ENCODE results near the gene BZW1.
A peak's percentile ranks its signal among the peaks of the same experiment; 100 is the strongest.

BZW1 gene

DNA sequence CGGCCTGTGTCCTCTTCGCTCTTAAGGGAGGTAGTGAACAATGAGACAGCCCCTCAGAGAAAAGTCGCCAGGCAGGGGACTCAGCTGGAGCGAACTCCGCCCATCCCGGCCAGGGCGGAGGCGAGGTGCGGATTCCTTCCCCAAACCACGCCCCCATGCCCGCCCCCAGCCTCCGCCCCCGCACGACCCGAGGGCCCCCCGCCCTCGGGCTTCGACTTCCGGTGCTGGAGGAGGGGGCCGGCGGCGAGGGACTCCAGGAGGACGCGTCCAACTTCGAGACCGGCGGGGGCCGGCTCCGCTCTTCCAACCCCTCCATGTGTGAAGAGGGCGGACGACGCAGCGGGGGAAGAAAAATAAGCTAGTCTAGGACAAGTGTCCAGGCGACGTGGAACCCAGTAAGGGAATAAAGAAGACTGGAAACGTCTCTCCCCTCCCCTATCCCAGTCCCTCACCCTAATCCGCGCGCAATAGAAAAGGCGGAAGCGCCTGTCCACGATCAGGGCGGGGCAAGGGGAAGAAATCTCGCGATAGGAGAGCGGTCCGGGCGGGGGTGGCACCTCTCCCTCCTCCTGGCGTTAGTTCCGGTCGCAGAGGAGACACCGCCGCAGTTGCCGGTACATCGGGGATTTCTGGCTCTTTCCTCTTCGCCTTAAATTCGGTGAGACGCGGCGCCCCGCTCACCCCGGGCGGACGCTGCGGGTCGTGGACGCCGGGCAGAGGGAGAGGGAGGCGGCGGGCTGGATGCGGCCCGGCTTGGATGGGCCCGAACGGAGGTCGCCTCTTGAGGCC, at the start of gene BZW1:
Gene BZW1 (plus strand): TSS at position 578 of the 789 bp plus-strand sequence. CDS start 1,308 bp downstream, outside the sequence.
- DNase-seq (ENCODE audit: low read depth), result peak; percentile 94

DNA sequence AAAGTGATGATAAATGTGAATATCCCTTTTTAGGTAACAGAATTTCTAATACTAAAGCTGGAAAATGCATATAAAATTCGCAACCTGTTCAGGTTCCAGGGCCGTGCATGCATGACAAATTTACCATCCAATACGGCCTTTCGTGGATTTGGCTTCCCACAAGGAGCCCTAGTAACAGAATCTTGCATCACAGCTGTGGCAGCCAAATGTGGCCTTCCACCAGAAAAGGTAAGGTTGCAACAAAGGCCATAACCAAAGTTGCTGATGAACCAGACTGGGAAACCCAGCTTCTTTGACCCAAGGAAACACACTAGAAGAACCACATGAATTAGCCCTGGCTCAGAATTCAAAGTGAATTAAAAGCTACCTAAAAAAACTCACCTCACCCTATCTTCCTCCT, 49.6 kb upstream of the BZW1 start:
- no peak for DNase-seq (ENCODE audit: low read depth)

DNA sequence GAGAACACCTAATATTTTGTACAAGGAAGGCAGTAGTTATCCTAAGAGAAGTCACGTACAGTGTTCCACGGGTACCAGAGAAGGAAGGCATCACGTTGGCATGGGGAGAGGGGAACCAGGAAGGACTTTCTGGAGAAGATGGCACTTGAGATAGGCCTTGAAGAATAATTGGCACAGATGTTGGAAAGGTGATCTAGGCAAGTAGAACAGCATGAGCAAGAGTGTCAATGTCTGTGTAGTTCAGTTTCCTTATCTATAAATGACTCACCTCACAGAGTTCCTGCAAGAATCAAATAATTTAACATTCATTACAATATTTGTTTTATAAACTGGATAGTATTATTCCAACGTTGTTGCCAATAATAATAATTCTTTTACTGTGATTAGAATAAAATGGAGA, 48.3 kb upstream of the BZW1 start:
- DNase-seq (ENCODE audit: low read depth), result no peak

DNA sequence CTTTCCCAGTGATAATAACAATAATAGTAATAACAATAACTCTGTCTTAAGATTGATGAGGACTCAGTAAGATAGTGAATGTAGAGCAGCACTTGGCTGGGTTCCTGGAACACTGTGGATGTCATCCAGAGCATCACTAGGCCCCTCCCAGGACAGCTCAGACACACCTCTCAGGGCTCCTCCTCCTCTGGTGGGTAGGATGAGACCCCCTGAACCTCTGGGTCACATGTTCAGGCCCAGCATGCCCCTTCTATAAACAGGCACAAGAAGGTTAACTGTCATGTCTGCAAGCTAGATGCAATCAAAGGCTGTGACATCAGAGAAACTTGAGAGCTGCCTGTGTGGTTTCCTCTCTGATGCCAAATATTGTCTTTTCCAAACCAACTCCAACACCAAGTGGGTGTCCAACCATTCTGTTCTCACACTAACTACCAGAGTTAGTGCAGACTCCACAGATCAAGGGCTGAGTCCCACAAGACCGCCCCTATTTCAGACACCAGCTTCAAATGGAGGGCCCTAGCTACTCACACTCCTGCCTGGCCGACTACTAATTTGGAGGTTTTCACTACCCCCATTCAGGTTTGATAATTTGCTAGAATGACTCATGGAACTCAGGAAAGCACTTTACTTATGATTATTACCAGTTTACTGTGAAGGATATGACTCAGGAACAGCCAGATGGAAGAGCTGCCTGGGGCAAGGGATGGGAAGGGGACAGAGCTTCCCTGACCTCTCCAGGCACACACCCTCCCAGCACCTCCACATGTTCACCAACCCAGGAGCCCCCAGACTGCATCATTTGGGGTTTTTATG, 46.4 kb upstream of the BZW1 start:
- peak; percentile 93 for DNase-seq (ENCODE audit: low read depth)

DNA sequence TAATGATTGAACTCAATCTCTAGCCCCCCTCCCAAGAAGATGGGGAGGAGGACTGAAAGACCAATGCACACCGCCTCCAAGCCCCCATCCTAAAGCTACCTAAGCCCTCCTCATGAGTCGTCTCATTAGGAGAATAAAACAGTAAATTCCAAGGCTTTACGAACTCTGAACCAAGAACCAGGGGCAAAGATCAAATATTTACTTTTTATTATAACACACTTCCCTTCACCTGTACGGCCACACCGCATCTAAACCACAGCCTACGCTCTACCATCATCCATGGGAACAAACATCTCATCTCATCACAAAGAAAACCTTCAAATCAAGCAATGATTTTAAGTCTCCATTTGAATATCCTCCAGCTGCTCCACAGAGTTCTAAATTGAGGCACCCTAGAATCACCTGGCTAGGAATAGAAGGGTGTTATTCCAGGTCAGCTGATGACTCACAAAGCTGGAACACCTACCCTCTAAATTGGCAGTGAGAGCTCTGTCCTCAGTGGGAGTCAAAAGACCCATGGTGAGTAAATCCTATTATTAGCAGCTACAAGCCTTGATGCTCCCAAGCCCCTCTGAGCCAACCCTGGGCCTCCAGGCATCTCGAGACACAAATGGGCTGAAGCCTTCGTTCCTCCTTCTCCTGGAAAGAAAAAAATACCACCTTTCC, 45.6 kb upstream of the BZW1 start:
- no peak for DNase-seq (ENCODE audit: low read depth)

DNA sequence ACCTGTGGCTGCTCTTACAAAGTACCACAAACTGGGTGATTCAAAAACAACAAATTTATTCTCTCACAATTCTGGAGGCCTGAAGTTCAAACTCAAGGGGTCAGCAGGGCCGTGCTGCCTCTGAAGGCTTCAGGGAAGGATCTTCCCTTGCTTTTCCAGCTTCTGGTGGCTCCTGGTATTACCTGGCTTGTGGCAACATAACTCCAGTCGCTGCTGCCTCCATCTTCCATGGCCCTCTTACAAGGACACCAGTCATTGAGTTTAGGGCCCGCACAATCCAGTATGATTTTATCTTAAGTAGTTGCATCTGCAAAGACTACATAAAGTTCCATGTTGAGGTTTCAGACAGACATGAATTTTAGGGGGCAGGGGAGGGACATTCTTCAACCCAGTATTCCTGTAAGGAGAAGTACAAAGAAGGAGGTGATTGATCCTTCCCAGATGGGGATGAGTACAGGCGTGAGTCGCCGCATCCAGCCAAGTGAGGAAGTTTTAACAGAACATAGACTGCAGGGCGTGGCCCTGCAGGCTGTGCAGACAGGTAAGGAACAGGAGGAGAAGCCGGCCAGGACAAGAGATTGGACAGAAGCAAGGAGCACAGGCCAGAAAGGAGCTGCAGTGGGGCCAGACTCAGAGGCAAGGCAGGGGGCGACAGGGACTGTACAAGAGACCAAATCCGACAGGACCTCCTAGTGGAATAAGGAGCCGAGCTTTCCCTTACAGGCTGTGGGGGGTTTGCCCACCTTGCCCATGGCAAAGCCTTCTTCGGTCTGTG, 44.4 kb upstream of the BZW1 start:
- no peak for DNase-seq (ENCODE audit: low read depth)

DNA sequence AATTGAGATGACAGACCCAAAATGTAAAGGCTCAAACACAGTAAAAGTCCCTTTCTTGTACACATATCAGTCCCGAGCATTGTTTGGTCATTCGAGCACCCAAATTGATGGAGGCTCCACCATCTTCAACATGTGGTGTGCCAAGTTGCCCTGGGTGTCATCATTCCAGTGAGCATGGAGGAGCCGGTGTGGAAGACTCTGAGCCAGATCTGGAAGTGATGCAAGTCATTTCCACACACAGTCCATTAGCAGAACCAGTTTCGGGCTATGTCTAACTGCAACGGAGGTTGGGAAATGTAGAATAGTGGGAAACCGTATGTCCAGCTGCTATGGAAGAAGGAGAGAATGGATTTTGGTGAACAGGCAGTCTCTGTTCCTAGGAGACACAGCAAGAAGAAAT, 40.9 kb upstream of the BZW1 start:
- DNase-seq (ENCODE audit: low read depth), result no peak

DNA sequence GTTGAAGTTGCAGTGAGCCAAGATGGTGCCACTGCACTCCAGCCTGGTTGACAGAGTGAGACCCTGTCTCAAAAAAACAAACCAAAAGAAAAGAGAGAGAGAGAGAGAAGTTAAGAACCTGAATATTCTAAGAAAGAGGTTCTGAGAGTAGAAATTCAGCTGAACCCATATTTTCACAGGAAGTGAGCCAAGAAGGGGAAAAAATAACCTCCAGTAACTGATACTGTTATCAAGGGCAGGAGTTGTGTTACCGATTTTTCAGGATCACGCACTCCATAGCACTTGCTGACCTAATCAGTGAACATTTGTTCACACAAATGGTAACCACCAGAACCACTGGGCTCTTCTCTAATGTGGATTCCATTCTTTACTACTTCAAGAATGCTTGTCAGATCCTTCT, 39.1 kb upstream of the BZW1 start:
- DNase-seq (ENCODE audit: low read depth), result no peak

DNA sequence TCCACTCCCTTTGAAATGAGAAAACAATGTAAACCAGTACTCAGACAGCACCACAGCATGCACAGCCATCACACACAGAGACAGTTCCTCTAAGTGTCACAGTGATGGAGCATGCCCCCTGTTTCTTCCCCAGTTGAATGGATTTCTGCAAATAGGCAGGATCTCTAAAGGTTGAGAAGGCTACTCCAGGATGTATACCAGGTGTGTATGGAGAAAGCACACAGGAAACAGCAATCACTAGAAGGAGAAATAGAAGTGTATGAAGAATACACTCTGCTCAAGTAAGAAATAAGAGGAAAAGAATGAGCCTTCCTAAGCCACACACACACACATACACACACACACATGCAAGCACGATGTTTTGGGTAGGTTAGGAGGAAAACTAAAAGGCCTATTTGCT, 38.6 kb upstream of the BZW1 start:
- no peak for DNase-seq (ENCODE audit: low read depth)

DNA sequence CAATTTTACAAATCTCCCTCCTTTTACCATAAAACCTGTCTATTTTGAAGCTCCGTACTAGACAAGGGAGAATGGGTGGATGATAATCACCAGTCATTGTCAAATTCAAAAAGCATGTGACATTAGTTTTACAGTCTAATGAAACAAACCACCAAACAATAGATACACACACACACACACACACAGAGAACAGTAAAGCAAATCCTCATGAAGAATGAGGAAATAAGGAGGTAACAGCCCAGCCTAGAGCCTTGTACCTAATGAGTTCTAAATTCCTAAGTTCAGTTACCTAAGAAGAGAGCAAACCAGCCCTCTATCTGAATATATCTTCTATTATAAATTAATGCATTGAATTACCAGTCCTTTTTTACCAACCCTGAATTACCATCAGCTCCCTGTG, 36.8 kb upstream of the BZW1 start:
- no peak for DNase-seq (ENCODE audit: low read depth)

DNA sequence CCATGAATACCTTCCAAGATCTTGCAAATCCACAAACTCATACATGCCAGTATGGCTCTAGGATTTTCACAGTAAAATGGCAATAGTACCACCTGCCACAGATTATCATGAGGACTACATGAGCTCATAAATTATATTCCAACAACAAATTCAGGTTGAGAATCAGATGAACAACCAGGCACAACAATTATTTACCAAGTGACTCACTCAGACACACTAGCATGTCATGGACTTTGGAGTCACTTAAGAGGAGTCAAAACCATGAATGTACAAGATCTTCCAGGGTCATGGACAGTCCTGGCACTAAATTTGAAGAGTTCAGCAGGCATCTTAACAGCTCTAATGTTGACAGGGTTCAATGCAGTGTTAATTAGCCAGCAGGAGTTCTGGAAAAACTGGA, 34.4 kb upstream of the BZW1 start:
- no peak for DNase-seq (ENCODE audit: low read depth)

DNA sequence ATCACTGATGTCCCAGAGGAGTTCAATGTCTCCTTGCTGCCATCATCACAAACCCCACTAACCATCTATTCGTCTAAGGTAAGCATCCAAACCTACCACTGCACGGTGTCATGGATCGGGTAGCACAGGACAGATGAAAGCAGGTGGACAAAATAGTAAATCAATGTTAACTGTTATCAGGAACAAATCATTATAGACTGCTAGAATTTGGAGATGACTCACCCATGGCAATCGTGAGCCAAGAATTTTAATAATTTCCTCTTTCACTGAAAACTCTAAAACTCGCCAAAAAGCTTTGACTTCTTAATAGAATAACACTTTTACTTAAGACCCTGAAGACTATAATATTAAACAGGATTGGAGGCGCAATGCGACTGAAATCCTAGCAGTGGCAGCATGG, 33.7 kb upstream of the BZW1 start:
- DNase-seq (ENCODE audit: low read depth), result no peak

DNA sequence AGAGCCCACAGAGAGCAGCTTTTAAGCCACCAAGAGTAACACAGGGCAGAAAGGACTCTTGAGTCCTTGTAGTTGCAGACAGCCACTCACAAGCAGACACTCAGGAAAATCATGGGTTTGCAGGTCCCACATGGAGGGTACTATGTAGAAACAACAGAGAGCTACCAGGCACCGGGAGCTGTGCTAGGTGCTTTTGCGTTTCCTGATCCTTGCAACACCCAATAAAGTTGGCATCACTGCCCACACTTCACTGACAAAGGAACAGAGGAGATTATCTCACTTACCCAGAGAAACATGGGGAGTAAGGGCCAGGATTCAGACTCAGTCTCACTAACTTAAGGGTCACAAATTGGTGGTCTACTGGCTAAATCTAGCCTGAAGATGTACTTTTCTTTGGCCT, 32.5 kb upstream of the BZW1 start:
- DNase-seq (ENCODE audit: low read depth), result no peak

DNA sequence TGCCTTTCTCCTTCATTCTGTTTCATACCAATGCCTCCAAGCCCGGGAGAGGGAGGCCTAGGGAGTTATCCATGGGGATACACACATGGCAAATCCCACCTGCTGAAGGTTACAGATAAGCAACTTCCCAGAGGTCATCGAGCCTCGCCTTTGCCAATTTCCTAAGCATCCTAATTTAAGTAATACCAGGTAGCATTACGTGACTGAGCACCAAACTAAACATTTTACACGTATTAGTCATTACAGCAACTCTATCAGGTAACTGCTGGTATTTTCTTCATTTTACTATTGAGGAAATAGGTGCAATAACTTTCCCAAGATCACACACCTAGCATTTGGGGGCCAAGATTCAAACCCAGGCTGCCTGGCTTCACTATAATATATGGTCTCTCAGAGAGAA, 30.1 kb upstream of the BZW1 start:
- DNase-seq (ENCODE audit: low read depth), result no peak

DNA sequence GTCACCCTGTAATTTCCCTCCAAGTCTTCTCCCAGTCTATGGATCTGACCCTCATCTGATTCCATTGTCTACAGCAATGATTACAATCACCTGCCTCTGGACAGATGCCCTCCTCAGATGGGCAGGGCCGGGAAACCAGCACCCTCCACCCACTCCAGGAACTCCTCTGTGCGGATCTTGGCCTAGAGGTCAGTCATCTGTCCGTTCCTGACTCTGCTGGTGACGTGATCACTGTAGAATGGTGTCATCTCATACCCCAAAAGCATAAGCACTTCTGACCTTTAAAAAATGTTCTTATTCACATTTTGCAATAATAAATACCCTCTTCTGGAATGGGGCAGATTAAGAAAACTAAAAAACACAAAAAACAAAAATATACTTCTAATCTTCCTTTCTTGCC, 29.5 kb upstream of the BZW1 start:
- DNase-seq (ENCODE audit: low read depth), result no peak

DNA sequence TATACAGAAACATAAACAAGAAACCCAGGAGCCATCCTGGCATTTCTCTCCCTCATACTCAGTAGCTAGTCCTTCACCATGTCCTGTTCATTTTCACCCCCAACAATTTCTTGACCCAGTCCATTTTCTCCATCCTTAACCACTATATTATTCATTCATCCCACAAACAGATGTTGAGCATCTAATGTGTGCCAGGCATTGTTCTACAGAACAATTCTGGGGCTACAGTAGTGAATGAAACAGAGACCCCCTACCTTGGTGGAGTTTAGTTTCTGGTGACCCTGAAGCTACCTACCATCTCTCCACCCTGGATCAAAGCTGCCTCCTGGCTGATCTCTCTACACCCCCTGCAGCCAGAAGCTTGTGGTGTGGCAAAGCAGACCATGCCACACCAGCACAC, 27.5 kb upstream of the BZW1 start:
- DNase-seq (ENCODE audit: low read depth), result no peak

DNA sequence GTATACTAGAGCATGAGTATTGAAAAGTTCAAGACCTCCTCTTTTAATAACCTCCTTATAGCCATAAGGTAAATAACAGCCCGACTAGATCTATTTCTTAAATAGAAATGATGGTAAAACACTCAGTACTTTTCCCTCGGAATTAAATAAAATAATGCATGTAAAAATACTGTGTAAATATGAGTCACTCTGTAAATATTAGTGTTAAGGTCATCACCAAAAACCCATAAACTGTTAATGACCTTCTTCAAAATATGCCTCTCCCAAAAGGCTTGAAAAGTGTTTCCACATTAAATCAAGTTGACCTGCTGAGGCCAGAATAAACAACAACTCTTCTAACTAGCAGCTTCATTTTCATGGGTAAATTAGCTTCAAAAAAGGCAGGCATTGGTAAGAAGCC, 25.3 kb upstream of the BZW1 start:
- peak; percentile 72 for DNase-seq (ENCODE audit: low read depth)

DNA sequence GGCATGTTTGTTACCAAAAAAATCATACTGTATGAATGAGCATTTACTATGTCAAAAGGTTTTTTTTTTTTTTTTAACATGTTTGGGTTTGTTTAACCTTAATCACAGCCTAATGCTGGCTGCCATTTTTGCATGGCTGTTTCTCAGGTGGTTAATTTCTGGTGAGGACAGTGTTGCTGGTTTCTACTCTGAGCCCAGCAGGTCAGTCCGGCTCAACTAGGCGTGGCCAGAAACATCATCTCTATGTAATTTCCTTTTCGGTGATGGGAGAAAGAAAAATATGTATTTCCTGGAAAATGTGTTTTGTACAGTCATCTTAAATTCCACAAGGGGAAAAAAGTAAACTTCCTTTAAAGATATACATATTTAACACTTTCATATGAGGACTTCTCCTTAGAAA, 24.9 kb upstream of the BZW1 start:
- peak; percentile 74 for DNase-seq (ENCODE audit: low read depth)

DNA sequence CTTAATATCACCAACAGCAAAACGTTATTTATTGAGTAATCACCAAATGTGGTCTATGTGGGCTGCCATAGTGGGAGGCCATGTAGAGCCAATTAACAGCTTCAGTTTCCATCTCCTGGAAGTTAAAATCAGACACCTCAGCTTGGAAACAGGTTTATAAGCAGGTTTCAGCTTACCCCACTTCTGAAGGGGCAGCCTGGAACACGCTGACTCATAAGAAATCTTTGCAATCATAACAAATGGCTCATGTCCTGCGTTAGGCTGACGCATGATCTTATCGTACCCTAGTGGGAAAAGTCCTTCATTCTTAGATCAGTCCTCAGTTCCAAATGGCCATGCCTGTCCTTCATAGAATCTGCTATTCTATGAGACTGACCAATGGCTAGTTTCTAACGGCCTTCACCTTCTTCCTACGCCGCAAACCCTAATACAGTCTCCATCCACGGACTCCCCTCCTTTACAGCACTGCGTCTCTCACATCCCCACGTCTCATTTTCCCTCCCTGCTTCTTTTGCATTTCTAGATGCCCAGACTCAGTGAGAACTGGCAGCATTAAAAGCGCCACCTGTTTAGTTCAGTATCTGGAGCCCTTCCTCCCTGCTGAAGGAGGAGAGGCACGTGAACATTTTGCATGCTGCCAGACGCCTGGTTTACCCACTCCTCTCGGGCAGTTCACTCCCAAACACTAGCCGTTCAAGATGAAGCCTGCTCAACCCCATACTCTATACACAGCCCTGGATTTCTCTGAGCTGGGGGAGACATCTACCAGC, 24.2 kb upstream of the BZW1 start:
- peak; percentile 93 for DNase-seq (ENCODE audit: low read depth)

DNA sequence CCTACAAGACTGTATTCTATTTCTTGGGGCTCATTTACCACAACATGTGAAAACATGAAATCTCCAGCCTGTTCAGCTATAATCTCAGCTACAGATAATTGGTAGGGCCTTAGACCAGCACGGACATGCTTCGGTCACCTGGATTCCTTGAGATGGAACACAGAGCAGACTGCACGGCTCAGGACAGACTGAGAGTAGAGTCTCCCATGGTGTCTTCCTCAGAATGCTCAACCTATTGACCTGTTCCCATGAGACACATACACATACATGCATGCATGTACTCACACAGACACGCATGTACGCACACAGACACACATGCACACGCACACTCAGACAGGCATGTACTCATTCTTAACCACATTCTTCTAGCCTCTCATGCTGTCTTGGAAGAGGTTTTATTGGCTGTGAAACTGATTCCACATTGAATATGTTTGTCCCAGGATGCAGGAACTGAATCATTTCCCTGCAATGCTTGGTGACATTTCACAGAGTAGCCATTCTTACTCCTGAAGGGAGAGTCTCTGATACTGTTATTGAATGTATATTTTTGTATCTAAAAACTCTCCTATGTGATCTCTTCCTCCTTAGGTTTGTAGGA, 23.5 kb upstream of the BZW1 start:
- no peak for DNase-seq (ENCODE audit: low read depth)

DNA sequence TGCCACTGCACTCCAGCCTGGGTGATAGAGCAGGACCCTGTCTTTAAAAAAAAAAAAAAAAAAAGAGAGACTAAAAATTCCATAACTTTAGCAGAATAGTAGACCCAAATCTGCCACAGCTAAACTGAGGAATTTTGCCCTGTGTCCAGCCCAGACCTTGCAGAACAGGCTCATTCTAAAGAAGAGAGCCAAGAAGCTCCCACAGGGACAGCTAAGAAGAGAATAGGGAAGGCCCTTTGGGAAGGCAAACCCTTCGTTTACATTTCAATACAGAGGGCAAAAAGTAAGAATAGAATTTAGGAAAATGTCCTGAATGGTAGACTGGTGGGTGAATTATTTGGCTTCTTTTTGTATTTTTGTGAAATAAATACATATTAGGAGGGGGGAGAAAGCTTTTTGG, 21.5 kb upstream of the BZW1 start:
- DNase-seq (ENCODE audit: low read depth), result no peak

All from stromal cell of bone marrow (primary cell).